B cell (primary cell): ENCODE data around the gene MICU1. TPM values are rescaled to one million over a fixed set of nuclear protein-coding genes. Genes with fewer than 3 reads are reported as not detected.

Experiments used
- ATAC-seq: fragments of 200-7000 bp; cut with Tn5 transposase; one replicate; pipeline ENCODE4 v1.10.0; 2021; ENCODE audit warnings: low read depth, mild to moderate bottlenecking, moderate number of reproducible peaks, moderate library complexity
- CTCF ChIA-PET: fragments of 350-600 bp; sonication (Branson Sonifier 250); formaldehyde crosslinking; loops from one replicate; lab custom pipeline; 2021; ENCODE audit warnings: antibody characterized with exemption, inconsistent platforms; lab: Charles Lee
- POLR2A ChIA-PET: fragments of 350-600 bp; sonication (Branson Sonifier 250); formaldehyde crosslinking; loops from one replicate; lab custom pipeline; 2021; ENCODE audit warnings: antibody characterized with exemption; lab: Charles Lee
- DNase-seq: peaks from one replicate; pipeline ENCODE4 v3.0.0; 2013
- H2AFZ ChIP-seq: 2 replicates; pipeline ENCODE4 v1.6.1; 2012; ENCODE audit warnings: mild to moderate bottlenecking, low read depth, low read length; ENCODE audit not compliant: insufficient read depth, poor library complexity, severe bottlenecking
- H3K27ac ChIP-seq, 2 donors: 1 replicate in 1 of 2; 2 replicates in 1 of 2; pipeline ENCODE4 v1.5.1; 2012 to 2013; ENCODE audit warnings: low read length in 2 of 2, mild to moderate bottlenecking in 2 of 2, moderate library complexity in 1 of 2
- H3K27me3 ChIP-seq, 4 experiments: fragments of 200-600 bp in 1 of 4; sonication (generic) in 1 of 4; replicated peaks in 1 of 4; 1 replicate in 2 of 4; 2 replicates in 2 of 4; pipeline versions ENCODE4 v1.6.1 to v1.7.0; 2013 to 2016; ENCODE audit warnings: low read length in 3 of 4, mild to moderate bottlenecking in 2 of 4, mixed read lengths in 1 of 4, moderate library complexity in 1 of 4; ENCODE audit not compliant: insufficient read depth in 4 of 4, control insufficient read depth in 3 of 4; ENCODE audit errors: control extremely low read depth in 1 of 4
- H3K36me3 ChIP-seq, 2 experiments: replicated peaks in 1 of 2; 1 replicate in 1 of 2; 2 replicates in 1 of 2; pipeline versions ENCODE4 v1.6.1 to v1.7.1; 2013; ENCODE audit warnings: low read length in 1 of 2; ENCODE audit not compliant: insufficient read depth in 2 of 2, control insufficient read depth in 1 of 2; ENCODE audit errors: control extremely low read depth in 1 of 2, extremely low read depth in 1 of 2
- H3K4me1 ChIP-seq, 2 donors: fragments of 200-600 bp in 1 of 2; sonication (generic) in 1 of 2; 1 replicate in 1 of 2; 2 replicates in 1 of 2; pipeline versions ENCODE4 v1.5.1 to v1.6.1; 2013 to 2017; ENCODE audit warnings: low read length in 2 of 2; ENCODE audit not compliant: control insufficient read depth in 2 of 2, insufficient read depth in 2 of 2
- H3K4me2 ChIP-seq: replicated peaks from 2 replicates; pipeline ENCODE3; 2012; ENCODE audit warnings: mild to moderate bottlenecking, low read depth, low read length; ENCODE audit not compliant: poor library complexity, severe bottlenecking
- H3K4me3 ChIP-seq, 5 experiments: fragments of 200-600 bp in 1 of 5; sonication (generic) in 1 of 5; 1 replicate in 3 of 5; 2 replicates in 2 of 5; pipeline versions ENCODE4 v1.5.1 to v1.7.0; 2011 to 2016; ENCODE audit warnings: low read length in 4 of 5, mild to moderate bottlenecking in 4 of 5, low read depth in 2 of 5, control low read depth in 1 of 5, moderate library complexity in 1 of 5; ENCODE audit not compliant: insufficient read depth in 1 of 5; ENCODE audit errors: control extremely low read depth in 1 of 5, extremely low read depth in 1 of 5
- H3K79me2 ChIP-seq: fragments of 200-600 bp; sonication (generic); one replicate; pipeline ENCODE4 v1.6.0; 2016; ENCODE audit warnings: low read length; ENCODE audit not compliant: control insufficient read depth, insufficient read depth
- H3K9ac ChIP-seq: fragments of 200-600 bp; sonication (generic); 2 replicates; pipeline ENCODE4 v1.6.1; 2017; ENCODE audit warnings: mild to moderate bottlenecking, low read length, moderate library complexity
- H3K9me3 ChIP-seq, 3 donors: one replicate each; pipeline versions ENCODE4 v1.6.1 to v1.7.1; 2013; ENCODE audit warnings: low read length in 2 of 3; ENCODE audit not compliant: control insufficient read depth in 2 of 3, insufficient read depth in 1 of 3; ENCODE audit errors: control extremely low read depth in 1 of 3
- H4K20me1 ChIP-seq: 2 replicates; pipeline ENCODE4 v1.6.0; 2012; ENCODE audit warnings: mild to moderate bottlenecking, low read length; ENCODE audit not compliant: insufficient read depth, control insufficient read depth, poor library complexity, severe bottlenecking
- H3K27ac Mint-ChIP-seq: one replicate; pipeline ENCODE4 v1.8.0; 2021; ENCODE audit warnings: mixed read lengths
- H3K27me3 Mint-ChIP-seq: one replicate; pipeline ENCODE4 v1.8.0; 2021; ENCODE audit warnings: mixed read lengths
- H3K4me1 Mint-ChIP-seq: one replicate; pipeline ENCODE4 v1.8.0; 2021; ENCODE audit warnings: mixed read lengths
- H3K4me3 Mint-ChIP-seq: one replicate; pipeline ENCODE4 v1.8.0; 2021; ENCODE audit warnings: mixed read lengths
- H3K9me3 Mint-ChIP-seq: one replicate; pipeline ENCODE4 v1.8.0; 2022; ENCODE audit warnings: mixed read lengths; ENCODE audit not compliant: insufficient read depth
- CTCF ChIP-seq: fragments of 200-600 bp; IDR thresholded peaks from one replicate; pipeline ENCODE4 v1.8.0; 2022; ENCODE audit warnings: antibody characterized with exemption, mild to moderate bottlenecking
- EZH2 ChIP-seq: IDR thresholded peaks from 2 replicates; pipeline ENCODE4 v1.6.1; 2012; ENCODE audit warnings: borderline replicate concordance, low read depth, mild to moderate bottlenecking, moderate library complexity, low read length; ENCODE audit not compliant: insufficient read depth, poor library complexity, severe bottlenecking
- WGBS: methylation state at CpG from one replicate; pipeline ENCODE4 v1.1.5; 2013; ENCODE audit warnings: missing lambda C conversion rate; ENCODE audit not compliant: insufficient coverage; 5-methylcytosine and 5-hydroxymethylcytosine counted together
- intact Hi-C: fragments of 100-400 bp; cut with micrococcal nuclease; formaldehyde crosslinking; loops from one replicate; pipeline ENCODE4 v1.10.0; 2022
- polyA plus RNA-seq: library from polyadenylated mRNA; depleted of rRNA; stranded (reverse); fragments of >200 nt; gene quantifications from 2 replicates; pipeline ENCODE4 v1.2.3, GENCODE V29; 2012
- total RNA-seq, 2 donors: library from RNA; stranded (reverse); fragments of 120-200 nt in 1 of 2; gene quantifications; 1 replicate in 1 of 2; 2 replicates in 1 of 2; pipeline versions ENCODE4 v1.2.3 to v1.2.4, GENCODE V29; 2013 to 2022

The MICU1 gene
- total and polyA plus RNA-seq, 2 donors (not counting 1 experiment from before 2014, with no cell fraction given): 12.0 to 34.7 TPM

GRCh38 chr10:72330069-72330426, 295.8 kb downstream of the MICU1 start:
- Histone ChIP-seq H4K20me1 (no peaks in the 10 kb centered on the region), H3K27me3 (no peaks in the 10 kb centered on the region), H2AFZ (no peak overlapping the region), H3K9me3 (no peaks in the 10 kb centered on the region), H3K4me1 (peaks cover 67 to 84% of the 10 kb centered on the region in 2 donors), H3K4me2 (peak overlapping the region; percentile 56), H3K36me3 (no peaks in the 10 kb centered on the region), H3K27ac (no peak overlapping the region), H3K9ac (no peak overlapping the region), H3K4me3 (no peak overlapping the region), H3K79me2 (no peaks in the 10 kb centered on the region)
- ChIA-PET POLR2A (interaction anchor here (0.7 to 4.3 kb wide), 4 partner anchors 10 to 57 kb away, joined by 3 to 50 read pairs (median 6); no protein-coding TSS in a partner anchor), CTCF (interaction anchor here (1.1 to 2.0 kb wide), 7 partner anchors 9 to 434 kb away, joined by 3 to 12 read pairs (median 5); no protein-coding TSS in a partner anchor)
- H3K27ac Mint-ChIP-seq: peak overlapping the region; percentile 39
- H3K4me1 Mint-ChIP-seq: peaks cover 82% of the 10 kb centered on the region
- no peaks in the 10 kb centered on the region for H3K27me3 Mint-ChIP-seq
- DNase-seq (no peak), ATAC-seq (no peak)
- intact Hi-C loops: no loop called here
- peak overlapping the region; percentile 59 for H3K4me3 Mint-ChIP-seq
- no peak for TF ChIP-seq CTCF
- TF ChIP-seq EZH2: no peak
- 88% methylated on average over 1 of the region's 2 CpGs for WGBS
- no peaks in the 10 kb centered on the region for H3K9me3 Mint-ChIP-seq

- ChIA-PET CTCF (interaction anchor here (1.1 to 2.0 kb wide), 10 partner anchors 8 to 433 kb away, joined by 3 to 12 read pairs (median 6); no protein-coding TSS in a partner anchor), POLR2A (interaction anchor here (0.6 to 4.3 kb wide), 5 partner anchors 9 to 56 kb away, joined by 3 to 50 read pairs (median 5); no protein-coding TSS in a partner anchor)
- H3K4me3 Mint-ChIP-seq: peak overlapping the region; percentile 59
- H3K27ac ChIP-seq: no peak overlapping the region
- peak overlapping the region; percentile 56 for H3K4me2 ChIP-seq
- intact Hi-C loops: no loop called here
- H3K4me1 Mint-ChIP-seq: peaks cover 82% of the 10 kb centered on the region
- H3K27me3 ChIP-seq: no peaks in the 10 kb centered on the region
- DNase-seq (no peak), ATAC-seq (no peak)
- 66% methylated on average over 6 of the region's 11 CpGs for WGBS
- no peaks in the 10 kb centered on the region for H3K9me3 ChIP-seq
- H4K20me1 ChIP-seq: no peaks in the 10 kb centered on the region
- TF ChIP-seq EZH2: no peak
- no peak for TF ChIP-seq CTCF
- no peaks in the 10 kb centered on the region for H3K9me3 Mint-ChIP-seq
- no peak overlapping the region for H3K9ac ChIP-seq
- peak overlapping the region; percentile 65 for H3K27ac Mint-ChIP-seq
- H3K4me1 ChIP-seq: peaks cover 61 to 84% of the 10 kb centered on the region in 2 donors
- no peaks in the 10 kb centered on the region for H3K79me2 ChIP-seq
- no peaks in the 10 kb centered on the region for H3K36me3 ChIP-seq
- H2AFZ ChIP-seq: peak overlapping the region; percentile 6
- no peaks in the 10 kb centered on the region for H3K27me3 Mint-ChIP-seq
- no peak overlapping the region for H3K4me3 ChIP-seq
Observed at GRCh38 chr10:72329290-72330068, 296.4 kb downstream of the MICU1 start.
